ENCODE measurements around the gene PCDHGC4.

PCDHGC4 gene

DNA sequence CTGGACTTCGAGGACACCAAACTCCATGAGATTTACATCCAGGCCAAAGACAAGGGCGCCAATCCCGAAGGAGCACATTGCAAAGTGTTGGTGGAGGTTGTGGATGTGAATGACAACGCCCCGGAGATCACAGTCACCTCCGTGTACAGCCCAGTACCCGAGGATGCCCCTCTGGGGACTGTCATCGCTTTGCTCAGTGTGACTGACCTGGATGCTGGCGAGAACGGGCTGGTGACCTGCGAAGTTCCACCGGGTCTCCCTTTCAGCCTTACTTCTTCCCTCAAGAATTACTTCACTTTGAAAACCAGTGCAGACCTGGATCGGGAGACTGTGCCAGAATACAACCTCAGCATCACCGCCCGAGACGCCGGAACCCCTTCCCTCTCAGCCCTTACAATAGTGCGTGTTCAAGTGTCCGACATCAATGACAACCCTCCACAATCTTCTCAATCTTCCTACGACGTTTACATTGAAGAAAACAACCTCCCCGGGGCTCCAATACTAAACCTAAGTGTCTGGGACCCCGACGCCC, 7.7 kb upstream of the PCDHGC4 start:
- ATAC-seq (ENCODE audit: low read depth) (no peak), DNase-seq (ENCODE audit: low spot score) (no peak)
- Histone ChIP-seq H3K4me1 (ENCODE audit: insufficient read depth, poor library complexity, severe bottlenecking) (no peaks in the 10 kb centered on the region), H3K4me3 (ENCODE audit: severe bottlenecking) (peak overlapping the region; percentile 40), H3K27ac (ENCODE audit: poor library complexity, severe bottlenecking) (no peak overlapping the region), H3K27me3 (ENCODE audit: insufficient read depth, poor library complexity, severe bottlenecking) (no peaks in the 10 kb centered on the region), H3K9me3 (ENCODE audit: severe bottlenecking) (peaks cover 3% of the 10 kb centered on the region), H3K36me3 (ENCODE audit: low read depth) (0 out of 2 replicates have a peak, but pooled peaks cover 4% of the 10 kb centered on the region)
- TF ChIP-seq CTCF (IDR thresholded peaks at IDR 0.05; ENCODE audit: poor library complexity, severe bottlenecking) = no peak

GRCh38 chr5:141477815-141478214, 7.0 kb upstream of the PCDHGC4 start:
- DNase-seq (ENCODE audit: low spot score) (no peak), ATAC-seq (ENCODE audit: low read depth) (no peak)
- 0 out of 2 replicates have a peak, but pooled peaks cover 4% of the 10 kb centered on the region for H3K36me3 ChIP-seq (ENCODE audit: low read depth)
- H3K4me1 ChIP-seq (ENCODE audit: insufficient read depth, poor library complexity, severe bottlenecking) = no peaks in the 10 kb centered on the region
- peaks cover 3% of the 10 kb centered on the region for H3K9me3 ChIP-seq (ENCODE audit: severe bottlenecking)
- H3K4me3 ChIP-seq (ENCODE audit: severe bottlenecking) = no peak overlapping the region
- TF ChIP-seq CTCF (IDR thresholded peaks at IDR 0.05; ENCODE audit: poor library complexity, severe bottlenecking) = no peak
- no peaks in the 10 kb centered on the region for H3K27me3 ChIP-seq (ENCODE audit: insufficient read depth, poor library complexity, severe bottlenecking)
- no peak overlapping the region for H3K27ac ChIP-seq (ENCODE audit: poor library complexity, severe bottlenecking)

DNA sequence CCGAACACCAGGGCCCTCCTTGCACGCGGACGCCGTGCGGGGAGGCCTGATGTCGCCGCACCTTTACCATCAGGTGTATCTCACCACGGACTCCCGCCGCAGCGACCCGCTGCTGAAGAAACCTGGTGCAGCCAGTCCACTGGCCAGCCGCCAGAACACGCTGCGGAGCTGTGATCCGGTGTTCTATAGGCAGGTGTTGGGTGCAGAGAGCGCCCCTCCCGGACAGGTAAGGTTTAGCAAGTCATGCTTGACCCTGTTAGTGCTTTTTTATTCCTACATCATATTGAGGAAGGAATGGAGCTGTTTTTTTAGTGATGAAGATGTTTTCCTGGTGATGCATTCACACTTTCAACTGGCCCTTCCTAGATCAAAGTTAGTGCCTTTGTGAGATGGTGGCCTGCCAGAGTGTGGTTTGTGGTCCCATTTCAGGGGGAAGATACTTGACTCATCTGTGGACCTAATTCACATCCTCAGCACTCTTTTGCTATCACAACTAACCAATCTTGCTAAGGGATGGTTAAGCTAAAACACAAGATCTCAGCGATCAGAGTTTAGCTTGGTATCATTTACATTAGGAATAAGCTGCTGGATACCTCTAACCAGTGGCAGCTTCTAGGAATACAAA, 6.4 kb upstream of the PCDHGC4 start:
- ATAC-seq (ENCODE audit: low read depth) = no peak
- H3K4me1 ChIP-seq (ENCODE audit: insufficient read depth, poor library complexity, severe bottlenecking) = no peaks in the 10 kb centered on the region
- no peak overlapping the region for H3K4me3 ChIP-seq (ENCODE audit: severe bottlenecking)

GRCh38 chr5:141479776-141480175, 5.1 kb upstream of the PCDHGC4 start:
- DNase-seq (ENCODE audit: low spot score) (no peak), ATAC-seq (ENCODE audit: low read depth) (no peak)
- no peak overlapping the region for H3K27ac ChIP-seq (ENCODE audit: poor library complexity, severe bottlenecking)
- peaks cover 3% of the 10 kb centered on the region for H3K9me3 ChIP-seq (ENCODE audit: severe bottlenecking)
- H3K4me3 ChIP-seq (ENCODE audit: severe bottlenecking) = no peak overlapping the region
- H3K27me3 ChIP-seq (ENCODE audit: insufficient read depth, poor library complexity, severe bottlenecking) = no peaks in the 10 kb centered on the region
- H3K4me1 ChIP-seq (ENCODE audit: insufficient read depth, poor library complexity, severe bottlenecking) = peaks cover 3% of the 10 kb centered on the region
- TF ChIP-seq CTCF (IDR thresholded peaks at IDR 0.05; ENCODE audit: poor library complexity, severe bottlenecking) = no peak
- 0 out of 2 replicates have a peak, but pooled peaks cover 4% of the 10 kb centered on the region for H3K36me3 ChIP-seq (ENCODE audit: low read depth)

More for the DNA sequence above, 6.4 kb upstream of the PCDHGC4 start:
- Histone ChIP-seq H3K36me3 (ENCODE audit: low read depth) (0 out of 2 replicates have a peak, but pooled peaks cover 4% of the 10 kb centered on the region), H3K27ac (ENCODE audit: poor library complexity, severe bottlenecking) (no peak overlapping the region), H3K27me3 (ENCODE audit: insufficient read depth, poor library complexity, severe bottlenecking) (no peaks in the 10 kb centered on the region), H3K9me3 (ENCODE audit: severe bottlenecking) (peaks cover 3% of the 10 kb centered on the region)
- DNase-seq (ENCODE audit: low spot score) = no peak
- peak; percentile 80 for TF ChIP-seq CTCF (IDR thresholded peaks at IDR 0.05; ENCODE audit: poor library complexity, severe bottlenecking)

DNA sequence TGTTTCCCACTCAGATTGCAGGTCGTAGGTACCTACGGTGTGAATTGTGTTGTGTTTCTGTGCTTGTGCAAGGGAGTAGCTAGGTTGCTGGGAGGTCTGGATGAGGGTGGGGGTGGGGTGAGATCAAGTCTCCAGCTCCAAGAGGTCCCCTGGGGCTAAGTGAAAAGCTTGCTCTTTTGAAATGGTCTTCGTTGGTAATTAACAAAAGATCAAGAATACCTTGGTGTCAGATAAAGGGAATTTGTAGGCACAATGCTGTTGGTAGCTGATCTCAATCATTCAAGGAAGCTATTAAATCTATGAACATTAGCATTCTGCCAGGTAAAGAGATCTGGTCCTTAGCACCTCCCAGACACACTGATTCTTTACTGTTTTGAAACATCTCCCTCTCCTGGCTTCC, 928 bp upstream of the PCDHGC4 start:
- Histone ChIP-seq H3K9me3 (ENCODE audit: severe bottlenecking) (no peaks in the 10 kb centered on the region), H3K27me3 (ENCODE audit: insufficient read depth, poor library complexity, severe bottlenecking) (no peaks in the 10 kb centered on the region), H3K4me1 (ENCODE audit: insufficient read depth, poor library complexity, severe bottlenecking) (peaks cover 14% of the 10 kb centered on the region), H3K36me3 (ENCODE audit: low read depth) (peaks cover 2% of the 10 kb centered on the region; the same call in 1 of the 2 replicates), H3K4me3 (ENCODE audit: severe bottlenecking) (no peak overlapping the region), H3K27ac (ENCODE audit: poor library complexity, severe bottlenecking) (no peak overlapping the region)
- DNase-seq (ENCODE audit: low spot score) (no peak), ATAC-seq (ENCODE audit: low read depth) (no peak)
- no peak for TF ChIP-seq CTCF (IDR thresholded peaks at IDR 0.05; ENCODE audit: poor library complexity, severe bottlenecking)

Measured in RWPE2 (cell line).